Astrocyte of the spinal cord (primary cell): Measurements from ENCODE around the gene PLVAP.

ENCODE experiments used
- DNase-seq: peaks from one replicate; pipeline ENCODE4 v3.0.0; 2011; ENCODE audit warnings: low read depth, low spot score
- H3K4me3 ChIP-seq: 2 replicates; pipeline ENCODE4 v1.5.1; 2011; ENCODE audit warnings: low read depth, mild to moderate bottlenecking, low read length, moderate library complexity
- CTCF ChIP-seq: IDR thresholded peaks from 2 replicates; pipeline ENCODE4 v1.5.1; 2012; ENCODE audit warnings: low read depth, mild to moderate bottlenecking, low read length, inconsistent platforms
- in situ Hi-C: cut with HindIII; loops from 2 replicates; pipeline ENCODE4 v1.10.0; 2017; ENCODE audit warnings: low sequenced_read_pairs

Gene PLVAP

GRCh38 chr19:17357724-17358123 is 19.4 kb downstream of the PLVAP start:
- no peak for DNase-seq
- H3K4me3 ChIP-seq: no peak overlapping the region
- TF ChIP-seq CTCF: no peak
- in situ Hi-C loops: no loop called here

GRCh38 chr19:17357078-17357666 is 20.0 kb downstream of the PLVAP start:
- no peak for TF ChIP-seq CTCF
- in situ Hi-C loops: no loop called here
- H3K4me3 ChIP-seq: no peak overlapping the region
- no peak for DNase-seq

DNA sequence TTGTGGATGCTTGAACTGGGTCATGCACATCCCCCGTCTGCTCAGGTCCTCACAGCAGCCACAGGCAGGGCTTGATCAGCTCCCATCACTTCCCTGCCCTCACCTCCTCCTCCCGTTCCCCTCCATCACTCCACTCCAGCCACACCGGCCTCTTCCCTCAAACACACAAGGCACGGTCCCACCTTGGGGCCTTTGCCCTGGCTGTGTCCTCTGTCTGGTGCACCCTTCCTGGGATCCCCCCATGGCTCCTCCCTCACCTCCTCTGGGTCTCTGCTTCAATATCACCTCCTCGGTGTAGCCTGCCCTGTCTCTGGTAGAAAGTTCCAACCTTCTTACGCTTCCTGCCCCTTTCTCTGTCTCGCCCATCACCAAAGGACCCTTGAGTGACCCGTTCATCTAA is 23.8 kb downstream of the PLVAP start:
- TF ChIP-seq CTCF: no peak
- in situ Hi-C loops: no loop called here
- DNase-seq: no peak
- no peak overlapping the region for H3K4me3 ChIP-seq

GRCh38 chr19:17352608-17353280 is 24.4 kb downstream of the PLVAP start:
- no peak for DNase-seq
- in situ Hi-C loops: no loop called here
- no peak for TF ChIP-seq CTCF
- no peak overlapping the region for H3K4me3 ChIP-seq

- H3K4me3 ChIP-seq: no peak overlapping the region
- no peak for TF ChIP-seq CTCF
- no peak for DNase-seq
- in situ Hi-C loops: no loop called here
Observed at GRCh38 chr19:17351815-17352435, 25.2 kb downstream of the PLVAP start.

DNA sequence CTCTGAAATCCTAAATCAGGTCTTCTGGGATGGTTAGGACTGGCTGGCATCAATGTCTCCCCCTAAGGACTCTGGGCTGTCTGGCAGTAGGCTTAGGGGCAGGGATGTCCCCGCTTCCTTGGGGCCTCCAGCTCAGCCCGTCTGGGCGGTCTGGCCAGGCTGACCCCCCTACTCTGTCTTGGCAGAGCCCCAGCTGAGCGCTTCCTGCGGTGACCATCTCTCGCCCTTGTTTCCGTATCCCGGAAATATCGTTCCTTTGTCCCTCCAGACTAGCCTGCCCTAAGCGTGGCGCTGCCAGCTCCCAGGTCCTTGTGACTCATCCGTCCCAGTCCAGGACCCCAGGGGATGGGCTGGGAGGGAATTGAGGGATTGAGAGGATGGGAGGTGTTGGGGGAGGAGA is 28.4 kb downstream of the PLVAP start:
- peak; percentile 78 for DNase-seq
- no peak overlapping the region for H3K4me3 ChIP-seq
- no peak for TF ChIP-seq CTCF
- in situ Hi-C loops: no loop called here
